GM12878 (cell line): ENCODE measurements around the gene RCE1. TPM values are rescaled to one million over a fixed set of nuclear protein-coding genes. Genes with fewer than 3 reads are reported as not detected.

ENCODE experiments used
- ATAC-seq: fragments of 200-7000 bp; cut with Tn5 transposase; 3 replicates; pipeline ENCODE4 v1.9.1; 2020; ENCODE audit warnings: mild to moderate bottlenecking, moderate library complexity
- BruUV-seq: library from RNA; stranded (reverse); fragments of 400-500 nt; replicated peaks from 2 replicates; lab custom pipeline; 2021; lab: Mats Ljungman, UMichigan
- CTCF ChIA-PET: fragments of 300-600 bp; sonication (Branson Sonifier 250); formaldehyde crosslinking; extraction: SDS; loops from one replicate; lab custom pipeline; 2021; ENCODE audit warnings: inconsistent platforms; lab: Yijun Ruan, JAX
- POLR2A ChIA-PET: fragments of 350-600 bp; formaldehyde crosslinking; extraction: SDS; loops from one replicate; lab custom pipeline; 2021; ENCODE audit warnings: inconsistent platforms; lab: Charles Lee
- RAD21 ChIA-PET: fragments of 300-600 bp; sonication (Branson Sonifier 250); formaldehyde crosslinking; loops from one replicate; lab custom pipeline; 2023; ENCODE audit warnings: antibody characterized with exemption; ENCODE audit not compliant: unreplicated experiment; lab: Charles Lee
- SMC1A ChIA-PET: fragments of 300-600 bp; sonication (Branson Sonifier 250); formaldehyde crosslinking; loops from one replicate; lab custom pipeline; 2023; ENCODE audit not compliant: unreplicated experiment, uncharacterized antibody; lab: Charles Lee
- DNase-seq: peaks from one replicate; pipeline ENCODE4 v3.0.0-alpha.2; 2011; ENCODE audit warnings: low read depth, low spot score
- FAIRE-seq: peaks from 3 replicates; lab custom pipeline; 2011; peaks lifted over from hg19 to GRCh38; lab: Jason Lieb, UNC
- H2AFZ ChIP-seq: 2 replicates; pipeline ENCODE4 v1.6.0; 2011; ENCODE audit warnings: low read depth, low read length, control low read depth; ENCODE audit not compliant: control insufficient read depth
- H3K27ac ChIP-seq: 2 replicates; pipeline ENCODE4 v1.5.1; 2011; ENCODE audit warnings: control low read depth; ENCODE audit not compliant: control insufficient read depth, insufficient read depth
- H3K27me3 ChIP-seq, 2 experiments: replicated peaks in 1 of 2; 2 replicates each; pipeline versions ENCODE4 v1.6.0 to v1.6.1; 2011; ENCODE audit warnings: low read length in 1 of 2; ENCODE audit not compliant: control insufficient read depth in 2 of 2, insufficient read depth in 2 of 2
- H3K36me3 ChIP-seq, 2 experiments: 2 replicates each; pipeline ENCODE4 v1.5.1; 2011; ENCODE audit warnings: low read length in 1 of 2; ENCODE audit not compliant: control insufficient read depth in 2 of 2, insufficient read depth in 2 of 2
- H3K4me1 ChIP-seq: 2 replicates; pipeline ENCODE4 v1.6.1; 2011; ENCODE audit warnings: mild to moderate bottlenecking, low read length, moderate library complexity, mixed read lengths; ENCODE audit not compliant: control insufficient read depth, insufficient read depth
- H3K4me2 ChIP-seq: 2 replicates; pipeline ENCODE4 v1.6.0; 2011; ENCODE audit warnings: control low read depth; ENCODE audit not compliant: control insufficient read depth, insufficient read depth
- H3K4me3 ChIP-seq: fragments of 200-600 bp; sonication (generic); 2 replicates; pipeline ENCODE4 v1.5.1; 2016
- H3K79me2 ChIP-seq: 2 replicates; pipeline ENCODE4 v1.6.0; 2011; ENCODE audit warnings: low read length; ENCODE audit not compliant: control insufficient read depth, insufficient read depth
- H3K9ac ChIP-seq: 2 replicates; pipeline ENCODE4 v1.8.0; 2011; ENCODE audit warnings: low read length, control low read depth, mixed read lengths; ENCODE audit not compliant: control insufficient read depth, insufficient read depth
- H3K9me3 ChIP-seq: replicated peaks from 3 replicates; pipeline ENCODE4 v1.5.1; 2011; ENCODE audit warnings: mild to moderate bottlenecking, low read length; ENCODE audit not compliant: control insufficient read depth, insufficient read depth
- H4K20me1 ChIP-seq: 2 replicates; pipeline ENCODE4 v1.6.0; 2011; ENCODE audit not compliant: control insufficient read depth, insufficient read depth
- CHD2 ChIP-seq: IDR thresholded peaks from 2 replicates; pipeline ENCODE4 v1.6.1; 2011; ENCODE audit warnings: low read depth, low read length, improper control_type of control experiment, borderline replicate concordance
- IKZF1 ChIP-seq: fragments of 450-650 bp; conservative IDR thresholded peaks from 2 replicates; pipeline ENCODE4 v1.6.1; 2017; ENCODE audit warnings: antibody characterized with exemption, mild to moderate bottlenecking
- RBBP5 ChIP-seq: fragments of 200-600 bp; sonication (generic); conservative IDR thresholded peaks from 2 replicates; pipeline ENCODE4 v1.6.1; 2016
- SP1 ChIP-seq: IDR thresholded peaks from one replicate; pipeline ENCODE4 v1.6.1; 2011; ENCODE audit warnings: low read depth, low read length
- SRF ChIP-seq, 2 experiments: IDR thresholded peaks; 2 replicates each; pipeline ENCODE4 v1.6.1; 2011; ENCODE audit warnings: low read depth in 2 of 2, low read length in 2 of 2, mild to moderate bottlenecking in 1 of 2, moderate library complexity in 1 of 2
- WGBS: methylation state at CpG from one replicate; pipeline ENCODE4 v1.1.6; 2016; ENCODE audit warnings: low lambda C conversion rate; ENCODE audit not compliant: insufficient replicate concordance, insufficient coverage; ENCODE audit errors: missing lambda C conversion rate; 5-methylcytosine and 5-hydroxymethylcytosine counted together
- in situ Hi-C: fragments of 300-500 bp; cut with MboI; formaldehyde crosslinking; loops from 9 replicates; pipeline ENCODE4 v1.14.3; 2018; ENCODE audit warnings: mixed read lengths
- intact Hi-C: fragments of 100-400 bp; cut with micrococcal nuclease; formaldehyde crosslinking; loops from one replicate; pipeline ENCODE4 v1.14.2; 2022; ENCODE audit not compliant: unreplicated experiment
- polyA plus RNA-seq, 11 experiments: library from polyadenylated mRNA; depleted of rRNA in 4 of 11; unstranded in 6 of 11; stranded (reverse) in 5 of 11; fragments of >200 nt; fragmentation: Nextera tagmentation in 4 of 11; fragmentation: Illumina TruSeq in 1 of 11; extraction: Ambion mirVana in 4 of 11; extraction: Trizol in 1 of 11; gene quantifications; 1 replicate in 1 of 11; 2 replicates in 10 of 11; pipeline versions ENCODE4 v1.2.1 to v1.2.3, GENCODE V29; 2011 to 2016; ENCODE audit warnings: inconsistent platforms in 2 of 11, missing spikeins in 2 of 11, low read depth in 1 of 11
- total RNA-seq, 4 experiments: library from RNA; depleted of rRNA in 3 of 4; stranded (reverse); fragments of >200 nt in 3 of 4; fragmentation: Illumina TruSeq in 1 of 4; extraction: Trizol in 1 of 4; gene quantifications; 2 replicates each; pipeline versions ENCODE4 v1.2.1 to v1.2.3, GENCODE V29; 2013 to 2021
- TF ChIP-seq, protein P1 (sequence below): IDR thresholded peaks from 2 replicates; pipeline ENCODE4 v1.6.1; 2011; ENCODE audit warnings: borderline replicate concordance, low read depth, mild to moderate bottlenecking, moderate library complexity, mixed read lengths, low read length; ENCODE audit not compliant: insufficient read depth; ENCODE audit errors: extremely low read length
- TF ChIP-seq, protein P2 (sequence below): fragments of 150-350 bp; IDR thresholded peaks from 2 replicates; pipeline ENCODE4 v1.6.1; 2014; ENCODE audit warnings: mild to moderate bottlenecking, low read depth, low read length
- TF ChIP-seq, protein P3 (sequence below): fragments of 450-650 bp; IDR thresholded peaks from 2 replicates; pipeline ENCODE4 v1.6.1; 2016; ENCODE audit warnings: mild to moderate bottlenecking

The RCE1 gene
- total and polyA plus RNA-seq, 10 of the 15 experiments (the other 5 are each of a cell fraction or from before 2014, with no cell fraction given), result 0.79 to 32.9 (median 16.4) TPM

DNA sequence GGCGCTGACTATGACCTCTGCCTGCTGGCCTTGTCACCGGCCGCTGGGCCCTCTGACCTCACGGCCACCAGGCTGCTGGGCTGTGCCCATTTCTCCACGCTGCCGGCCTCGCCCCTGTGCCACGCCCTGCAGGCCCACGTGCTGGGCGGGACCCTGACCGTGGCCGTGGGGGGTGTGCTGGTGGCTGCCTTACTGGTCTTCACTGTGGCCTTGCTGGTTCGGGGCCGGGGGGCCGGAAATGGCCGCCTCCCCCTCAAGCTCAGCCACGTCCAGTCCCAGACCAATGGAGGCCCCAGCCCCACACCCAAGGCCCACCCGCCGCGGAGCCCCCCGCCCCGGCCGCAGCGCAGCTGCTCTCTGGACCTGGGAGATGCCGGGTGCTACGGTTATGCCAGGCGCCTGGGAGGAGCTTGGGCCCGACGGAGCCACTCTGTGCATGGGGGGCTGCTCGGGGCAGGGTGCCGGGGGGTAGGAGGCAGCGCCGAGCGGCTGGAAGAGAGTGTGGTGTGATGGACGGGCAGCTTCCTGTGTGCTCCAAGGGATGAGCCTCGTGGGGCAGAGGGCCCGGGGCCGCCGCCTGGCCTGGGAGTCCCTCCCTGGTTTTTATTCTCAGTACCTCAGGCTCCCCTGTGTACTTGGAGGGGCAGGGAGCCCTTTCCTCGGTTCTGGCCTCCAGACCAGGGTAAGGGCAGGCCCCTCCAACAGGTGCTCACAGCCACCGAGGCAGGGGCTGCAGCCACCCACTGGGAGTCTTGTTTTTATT, 16.6 kb downstream of the RCE1 start:
- no peaks in the 10 kb centered on the region for H3K36me3 ChIP-seq
- H3K79me2 ChIP-seq, result peaks cover 8% of the 10 kb centered on the region
- no peaks in the 10 kb centered on the region for H3K27me3 ChIP-seq
- no peak overlapping the region for H3K9ac ChIP-seq
- BruUV-seq, result no TSS peak
- no peak overlapping the region for H3K4me3 ChIP-seq
- no peak for DNase-seq
- in situ Hi-C loops, result no loop called here
- no peak overlapping the region for H3K4me2 ChIP-seq
- ATAC-seq, result no peak
- FAIRE-seq, result no peak
- CTCF ChIA-PET, result no interaction called here
- TF ChIP-seq SP1 (no peak), IKZF1 (no peak), CHD2 (no peak), SRF (IDR thresholded peaks at IDR 0.05; ENCODE audit: low read depth in 2 of 2, low read length in 2 of 2) (no peak), RBBP5 (no peak)
- TF ChIP-seq, protein P1, sequence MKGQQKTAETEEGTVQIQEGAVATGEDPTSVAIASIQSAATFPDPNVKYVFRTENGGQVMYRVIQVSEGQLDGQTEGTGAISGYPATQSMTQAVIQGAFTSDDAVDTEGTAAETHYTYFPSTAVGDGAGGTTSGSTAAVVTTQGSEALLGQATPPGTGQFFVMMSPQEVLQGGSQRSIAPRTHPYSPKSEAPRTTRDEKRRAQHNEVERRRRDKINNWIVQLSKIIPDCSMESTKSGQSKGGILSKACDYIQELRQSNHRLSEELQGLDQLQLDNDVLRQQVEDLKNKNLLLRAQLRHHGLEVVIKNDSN, result peak; percentile 5
- TF ChIP-seq, protein P2, sequence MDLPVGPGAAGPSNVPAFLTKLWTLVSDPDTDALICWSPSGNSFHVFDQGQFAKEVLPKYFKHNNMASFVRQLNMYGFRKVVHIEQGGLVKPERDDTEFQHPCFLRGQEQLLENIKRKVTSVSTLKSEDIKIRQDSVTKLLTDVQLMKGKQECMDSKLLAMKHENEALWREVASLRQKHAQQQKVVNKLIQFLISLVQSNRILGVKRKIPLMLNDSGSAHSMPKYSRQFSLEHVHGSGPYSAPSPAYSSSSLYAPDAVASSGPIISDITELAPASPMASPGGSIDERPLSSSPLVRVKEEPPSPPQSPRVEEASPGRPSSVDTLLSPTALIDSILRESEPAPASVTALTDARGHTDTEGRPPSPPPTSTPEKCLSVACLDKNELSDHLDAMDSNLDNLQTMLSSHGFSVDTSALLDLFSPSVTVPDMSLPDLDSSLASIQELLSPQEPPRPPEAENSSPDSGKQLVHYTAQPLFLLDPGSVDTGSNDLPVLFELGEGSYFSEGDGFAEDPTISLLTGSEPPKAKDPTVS, result no peak
- TF ChIP-seq, protein P3, sequence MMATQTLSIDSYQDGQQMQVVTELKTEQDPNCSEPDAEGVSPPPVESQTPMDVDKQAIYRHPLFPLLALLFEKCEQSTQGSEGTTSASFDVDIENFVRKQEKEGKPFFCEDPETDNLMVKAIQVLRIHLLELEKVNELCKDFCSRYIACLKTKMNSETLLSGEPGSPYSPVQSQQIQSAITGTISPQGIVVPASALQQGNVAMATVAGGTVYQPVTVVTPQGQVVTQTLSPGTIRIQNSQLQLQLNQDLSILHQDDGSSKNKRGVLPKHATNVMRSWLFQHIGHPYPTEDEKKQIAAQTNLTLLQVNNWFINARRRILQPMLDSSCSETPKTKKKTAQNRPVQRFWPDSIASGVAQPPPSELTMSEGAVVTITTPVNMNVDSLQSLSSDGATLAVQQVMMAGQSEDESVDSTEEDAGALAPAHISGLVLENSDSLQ, result no peak
- TF ChIP-seq, all 136 proteins: peak for 1
- Histone ChIP-seq H3K4me1 (peaks cover 6% of the 10 kb centered on the region), H3K9me3 (no peaks in the 10 kb centered on the region), H4K20me1 (no peaks in the 10 kb centered on the region), H2AFZ (no peak overlapping the region), H3K27ac (no peak overlapping the region)
- 85% methylated on average over 36 of the region's 41 CpGs for WGBS
- POLR2A ChIA-PET, result no interaction called here
- RAD21 ChIA-PET, result no interaction called here
- SMC1A ChIA-PET, result interaction anchor here (0.6 kb wide), 1 partner anchor 303 kb away, joined by 3 read pairs; no protein-coding TSS in a partner anchor
- intact Hi-C loops, result no loop called here
